ENCODE measurements around the gene PRKN.

- TF ChIP-seq RAD21 (conservative IDR thresholded peaks at IDR 0.05) (no peak), CTCF (IDR thresholded peaks at IDR 0.05; ENCODE audit: poor library complexity, severe bottlenecking) (no peak), EP300 (conservative IDR thresholded peaks at IDR 0.05; ENCODE audit: poor library complexity, severe bottlenecking) (no peak)
Observed at GRCh38 chr6:162063666-162064065, 663.9 kb downstream of the PRKN start.

All from neural cell (in vitro differentiated cells).